HepG2 (cell line): Measurements from ENCODE around the gene A3GALT2. TPM values are rescaled to one million over a fixed set of nuclear protein-coding genes. Genes with fewer than 3 reads are reported as not detected.

Source experiments
- ASH2L ChIP-seq: fragments of 300-600, 200-600 bp; sonication (generic); IDR thresholded peaks from 2 replicates; pipeline ENCODE4 v1.7.0; 2017; ENCODE audit warnings: low read depth, mild to moderate bottlenecking, moderate library complexity, mixed read lengths, low read length; ENCODE audit not compliant: insufficient read length
- DMAP1 ChIP-seq: IDR thresholded peaks from 2 replicates; pipeline ENCODE4 v1.6.1; 2016
- FOSL2 ChIP-seq: sonication (generic); formaldehyde crosslinking; IDR thresholded peaks from 2 replicates; pipeline ENCODE4 v1.4.0; 2020; ENCODE audit warnings: missing genetic modification reagents
- MTA3 ChIP-seq: sonication (generic); formaldehyde crosslinking; IDR thresholded peaks from 2 replicates; pipeline ENCODE4 v1.4.0; 2020; ENCODE audit warnings: missing genetic modification reagents
- SKIL ChIP-seq: sonication (generic); formaldehyde crosslinking; IDR thresholded peaks from 2 replicates; pipeline ENCODE4 v1.8.0; 2022; ENCODE audit warnings: missing genetic modification reagents, mild to moderate bottlenecking, moderate library complexity, borderline replicate concordance
- SOX5 ChIP-seq: IDR thresholded peaks from 2 replicates; pipeline ENCODE4 v1.6.1; 2016; ENCODE audit warnings: borderline replicate concordance
- SOX6 ChIP-seq, 2 experiments: fragments of 450-650 bp in 1 of 2; sonication (generic) in 1 of 2; formaldehyde crosslinking in 1 of 2; IDR thresholded peaks; 2 replicates each; pipeline versions ENCODE4 v1.4.0 to v1.6.1; 2017 to 2020; ENCODE audit warnings: antibody characterized with exemption in 1 of 2, mild to moderate bottlenecking in 1 of 2, missing genetic modification reagents in 1 of 2
- ZNF576 ChIP-seq: sonication (generic); formaldehyde crosslinking; IDR thresholded peaks from 2 replicates; pipeline ENCODE4 v1.4.0; 2020; ENCODE audit warnings: mild to moderate bottlenecking, missing genetic modification reagents
- ZNF598 ChIP-seq: sonication (generic); formaldehyde crosslinking; IDR thresholded peaks from 2 replicates; pipeline ENCODE4 v1.5.1; 2020; ENCODE audit warnings: mild to moderate bottlenecking, missing genetic modification reagents, borderline replicate concordance
- polyA plus RNA-seq, 8 experiments: library from polyadenylated mRNA; depleted of rRNA in 3 of 8; stranded (reverse) in 7 of 8; unstranded in 1 of 8; fragments of >200 nt; fragmentation: Illumina TruSeq in 4 of 8; extraction: Trizol in 4 of 8; gene quantifications; 2 replicates each; pipeline versions ENCODE4 v1.2.1 to v1.2.3, GENCODE V29; 2011 to 2016; ENCODE audit warnings: low read depth in 4 of 8, missing spikeins in 1 of 8, mixed read lengths in 1 of 8; ENCODE audit not compliant: insufficient read depth in 1 of 8
- total RNA-seq, 5 experiments: library from RNA; depleted of rRNA; stranded (reverse); fragments of >200 nt; fragmentation: Illumina TruSeq; extraction: Trizol; gene quantifications; 2 replicates each; pipeline ENCODE4 v1.2.3, GENCODE V29; 2016; ENCODE audit warnings: low read depth in 1 of 5
- TF ChIP-seq, protein P1 (sequence below): sonication (generic); formaldehyde crosslinking; IDR thresholded peaks from 2 replicates; pipeline ENCODE4 v1.5.0; 2020; ENCODE audit warnings: mild to moderate bottlenecking, missing genetic modification reagents, borderline replicate concordance
- TF ChIP-seq, protein P2 (sequence below): sonication (generic); formaldehyde crosslinking; IDR thresholded peaks from 2 replicates; pipeline ENCODE4 v1.8.0; 2022; ENCODE audit warnings: missing genetic modification reagents, mild to moderate bottlenecking, borderline replicate concordance

A3GALT2 gene
- total and polyA plus RNA-seq, 2 of the 13 experiments (the other 11 are each of a cell fraction or from before 2014, with no cell fraction given), result not detected

DNA sequence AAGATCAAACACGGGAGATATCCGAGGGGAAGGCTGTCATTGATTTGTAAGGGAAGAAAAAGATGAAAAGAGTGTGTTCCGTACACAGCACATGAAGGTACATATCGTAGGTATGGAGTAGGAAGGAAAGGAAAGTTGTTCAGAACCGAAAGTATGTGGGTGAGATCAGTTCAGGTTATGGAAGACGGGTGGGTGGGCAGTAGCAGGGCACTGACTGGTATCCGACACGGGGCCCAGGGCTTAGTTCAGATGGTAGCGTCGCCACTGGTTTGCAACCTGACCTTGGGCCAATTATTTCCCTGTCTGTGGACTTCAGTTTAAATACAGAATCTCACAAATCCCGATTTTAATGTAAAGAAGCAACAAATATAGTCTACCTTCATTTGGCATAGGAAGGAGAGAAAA, 27.8 kb upstream of the A3GALT2 start (continued):
- TF ChIP-seq, protein P1, sequence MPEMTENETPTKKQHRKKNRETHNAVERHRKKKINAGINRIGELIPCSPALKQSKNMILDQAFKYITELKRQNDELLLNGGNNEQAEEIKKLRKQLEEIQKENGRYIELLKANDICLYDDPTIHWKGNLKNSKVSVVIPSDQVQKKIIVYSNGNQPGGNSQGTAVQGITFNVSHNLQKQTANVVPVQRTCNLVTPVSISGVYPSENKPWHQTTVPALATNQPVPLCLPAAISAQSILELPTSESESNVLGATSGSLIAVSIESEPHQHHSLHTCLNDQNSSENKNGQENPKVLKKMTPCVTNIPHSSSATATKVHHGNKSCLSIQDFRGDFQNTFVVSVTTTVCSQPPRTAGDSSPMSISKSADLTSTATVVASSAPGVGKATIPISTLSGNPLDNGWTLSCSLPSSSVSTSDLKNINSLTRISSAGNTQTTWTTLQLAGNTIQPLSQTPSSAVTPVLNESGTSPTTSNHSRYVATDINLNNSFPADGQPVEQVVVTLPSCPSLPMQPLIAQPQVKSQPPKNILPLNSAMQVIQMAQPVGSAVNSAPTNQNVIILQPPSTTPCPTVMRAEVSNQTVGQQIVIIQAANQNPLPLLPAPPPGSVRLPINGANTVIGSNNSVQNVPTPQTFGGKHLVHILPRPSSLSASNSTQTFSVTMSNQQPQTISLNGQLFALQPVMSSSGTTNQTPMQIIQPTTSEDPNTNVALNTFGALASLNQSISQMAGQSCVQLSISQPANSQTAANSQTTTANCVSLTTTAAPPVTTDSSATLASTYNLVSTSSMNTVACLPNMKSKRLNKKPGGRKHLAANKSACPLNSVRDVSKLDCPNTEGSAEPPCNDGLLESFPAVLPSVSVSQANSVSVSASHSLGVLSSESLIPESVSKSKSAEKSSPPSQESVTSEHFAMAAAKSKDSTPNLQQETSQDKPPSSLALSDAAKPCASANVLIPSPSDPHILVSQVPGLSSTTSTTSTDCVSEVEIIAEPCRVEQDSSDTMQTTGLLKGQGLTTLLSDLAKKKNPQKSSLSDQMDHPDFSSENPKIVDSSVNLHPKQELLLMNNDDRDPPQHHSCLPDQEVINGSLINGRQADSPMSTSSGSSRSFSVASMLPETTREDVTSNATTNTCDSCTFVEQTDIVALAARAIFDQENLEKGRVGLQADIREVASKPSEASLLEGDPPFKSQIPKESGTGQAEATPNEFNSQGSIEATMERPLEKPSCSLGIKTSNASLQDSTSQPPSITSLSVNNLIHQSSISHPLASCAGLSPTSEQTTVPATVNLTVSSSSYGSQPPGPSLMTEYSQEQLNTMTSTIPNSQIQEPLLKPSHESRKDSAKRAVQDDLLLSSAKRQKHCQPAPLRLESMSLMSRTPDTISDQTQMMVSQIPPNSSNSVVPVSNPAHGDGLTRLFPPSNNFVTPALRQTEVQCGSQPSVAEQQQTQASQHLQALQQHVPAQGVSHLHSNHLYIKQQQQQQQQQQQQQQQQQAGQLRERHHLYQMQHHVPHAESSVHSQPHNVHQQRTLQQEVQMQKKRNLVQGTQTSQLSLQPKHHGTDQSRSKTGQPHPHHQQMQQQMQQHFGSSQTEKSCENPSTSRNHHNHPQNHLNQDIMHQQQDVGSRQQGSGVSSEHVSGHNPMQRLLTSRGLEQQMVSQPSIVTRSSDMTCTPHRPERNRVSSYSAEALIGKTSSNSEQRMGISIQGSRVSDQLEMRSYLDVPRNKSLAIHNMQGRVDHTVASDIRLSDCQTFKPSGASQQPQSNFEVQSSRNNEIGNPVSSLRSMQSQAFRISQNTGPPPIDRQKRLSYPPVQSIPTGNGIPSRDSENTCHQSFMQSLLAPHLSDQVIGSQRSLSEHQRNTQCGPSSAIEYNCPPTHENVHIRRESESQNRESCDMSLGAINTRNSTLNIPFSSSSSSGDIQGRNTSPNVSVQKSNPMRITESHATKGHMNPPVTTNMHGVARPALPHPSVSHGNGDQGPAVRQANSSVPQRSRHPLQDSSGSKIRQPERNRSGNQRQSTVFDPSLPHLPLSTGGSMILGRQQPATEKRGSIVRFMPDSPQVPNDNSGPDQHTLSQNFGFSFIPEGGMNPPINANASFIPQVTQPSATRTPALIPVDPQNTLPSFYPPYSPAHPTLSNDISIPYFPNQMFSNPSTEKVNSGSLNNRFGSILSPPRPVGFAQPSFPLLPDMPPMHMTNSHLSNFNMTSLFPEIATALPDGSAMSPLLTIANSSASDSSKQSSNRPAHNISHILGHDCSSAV (CRISPR knock-in tag), result no peak
- no peak for TF ChIP-seq SOX5 (CRISPR knock-in tag)
- peak; percentile 33 for TF ChIP-seq ASH2L
- TF ChIP-seq SOX6 (IDR thresholded peaks at IDR 0.05), result no peak
- TF ChIP-seq SOX6 (CRISPR knock-in tag; IDR thresholded peaks at IDR 0.05), result no peak
- no peak for TF ChIP-seq SKIL
- no peak for TF ChIP-seq ZNF598 (CRISPR knock-in tag)
- no peak for TF ChIP-seq DMAP1
- no peak for TF ChIP-seq MTA3 (CRISPR knock-in tag)
- TF ChIP-seq, protein P2, sequence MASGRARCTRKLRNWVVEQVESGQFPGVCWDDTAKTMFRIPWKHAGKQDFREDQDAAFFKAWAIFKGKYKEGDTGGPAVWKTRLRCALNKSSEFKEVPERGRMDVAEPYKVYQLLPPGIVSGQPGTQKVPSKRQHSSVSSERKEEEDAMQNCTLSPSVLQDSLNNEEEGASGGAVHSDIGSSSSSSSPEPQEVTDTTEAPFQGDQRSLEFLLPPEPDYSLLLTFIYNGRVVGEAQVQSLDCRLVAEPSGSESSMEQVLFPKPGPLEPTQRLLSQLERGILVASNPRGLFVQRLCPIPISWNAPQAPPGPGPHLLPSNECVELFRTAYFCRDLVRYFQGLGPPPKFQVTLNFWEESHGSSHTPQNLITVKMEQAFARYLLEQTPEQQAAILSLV (CRISPR knock-in tag), result no peak
- TF ChIP-seq FOSL2 (CRISPR knock-in tag), result no peak
- TF ChIP-seq ZNF576 (CRISPR knock-in tag), result no peak
